IgD-negative memory B cell (primary cell): ENCODE measurements around the gene MAGI2. TPM values are rescaled to one million over a fixed set of nuclear protein-coding genes. Genes with fewer than 3 reads are reported as not detected.

Experiments
- H3K27ac Mint-ChIP-seq, 3 donors: one replicate each; pipeline ENCODE4 v1.8.0; 2020 to 2022; ENCODE audit warnings: mild to moderate bottlenecking in 3 of 3, mixed read lengths in 3 of 3, moderate library complexity in 1 of 3
- H3K27me3 Mint-ChIP-seq: one replicate; pipeline ENCODE4 v1.8.0; 2021; ENCODE audit warnings: mixed read lengths
- H3K36me3 Mint-ChIP-seq: one replicate; pipeline ENCODE4 v1.8.0; 2020; ENCODE audit warnings: mild to moderate bottlenecking, mixed read lengths
- H3K4me1 Mint-ChIP-seq, 3 donors: one replicate each; pipeline ENCODE4 v1.8.0; 2020 to 2022; ENCODE audit warnings: mixed read lengths in 3 of 3, mild to moderate bottlenecking in 1 of 3
- H3K4me3 Mint-ChIP-seq, 4 donors: one replicate each; pipeline ENCODE4 v1.8.0; 2020 to 2022; ENCODE audit warnings: mild to moderate bottlenecking in 4 of 4, mixed read lengths in 4 of 4, moderate library complexity in 3 of 4
- H3K9me3 Mint-ChIP-seq, 3 donors: one replicate each; pipeline ENCODE4 v1.8.0; 2020 to 2021; ENCODE audit warnings: mixed read lengths in 3 of 3, mild to moderate bottlenecking in 1 of 3
- polyA plus RNA-seq: library from polyadenylated mRNA; unstranded; fragments of 300-500 nt; fragmentation: Illumina TruSeq; gene quantifications from one replicate; pipeline ENCODE4 v1.2.3, GENCODE V29; 2021

The MAGI2 gene
- polyA plus RNA-seq, 1 donor from 2014 or later: not detected

DNA sequence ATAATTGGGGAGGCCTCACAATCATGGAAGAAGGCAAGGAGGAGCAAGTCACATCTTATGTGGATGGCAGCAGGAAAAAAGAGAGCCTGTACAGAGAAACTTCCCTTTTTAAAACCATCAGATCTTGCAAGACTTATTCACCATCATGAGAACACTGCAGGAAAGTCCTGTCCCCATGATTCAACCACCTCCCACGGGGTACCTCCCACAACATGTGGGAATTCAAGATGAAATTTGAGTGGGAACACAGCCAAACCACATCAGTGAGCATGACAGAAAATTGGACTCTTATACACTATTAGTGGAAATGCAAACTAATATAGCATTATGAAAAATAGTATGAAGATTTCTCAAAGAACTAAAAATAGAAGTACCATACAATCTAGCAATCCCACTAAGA is 271.2 kb downstream of the MAGI2 start:
- no peak overlapping the region for H3K4me3 Mint-ChIP-seq
- H3K27me3 Mint-ChIP-seq: no peaks in the 10 kb centered on the region
- H3K9me3 Mint-ChIP-seq: peaks cover 0 to 11% (median 0%) of the 10 kb centered on the region in 3 donors
- peak overlapping the region in 1 of 3 donors; percentile 36 for H3K27ac Mint-ChIP-seq
- no peaks in the 10 kb centered on the region for H3K36me3 Mint-ChIP-seq
- H3K4me1 Mint-ChIP-seq: no peaks in the 10 kb centered on the region

DNA sequence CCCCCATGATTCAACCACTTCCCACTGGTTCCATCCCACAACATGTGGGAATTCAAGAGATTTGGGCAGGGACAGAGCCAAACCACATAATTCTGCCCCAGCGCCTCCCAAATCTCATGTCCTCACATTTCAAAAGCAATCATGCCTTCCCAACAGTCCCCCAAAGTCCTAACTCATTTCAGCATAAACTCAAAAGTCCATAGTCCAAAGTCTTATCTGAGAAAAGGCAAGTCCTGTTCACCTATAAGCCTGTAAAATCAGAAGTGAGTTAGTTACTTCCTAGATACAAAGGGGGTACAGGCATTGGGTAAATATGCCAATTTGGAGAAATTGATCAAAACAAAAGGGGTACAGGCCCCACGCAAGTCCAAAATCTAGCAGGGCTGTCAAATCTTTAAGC is 272.9 kb downstream of the MAGI2 start:
- H3K27me3 Mint-ChIP-seq: no peaks in the 10 kb centered on the region
- H3K9me3 Mint-ChIP-seq: peaks cover 0 to 11% (median 0%) of the 10 kb centered on the region in 3 donors
- H3K4me3 Mint-ChIP-seq: no peak overlapping the region
- H3K36me3 Mint-ChIP-seq: no peaks in the 10 kb centered on the region
- H3K4me1 Mint-ChIP-seq: no peaks in the 10 kb centered on the region
- H3K27ac Mint-ChIP-seq: no peak overlapping the region

DNA sequence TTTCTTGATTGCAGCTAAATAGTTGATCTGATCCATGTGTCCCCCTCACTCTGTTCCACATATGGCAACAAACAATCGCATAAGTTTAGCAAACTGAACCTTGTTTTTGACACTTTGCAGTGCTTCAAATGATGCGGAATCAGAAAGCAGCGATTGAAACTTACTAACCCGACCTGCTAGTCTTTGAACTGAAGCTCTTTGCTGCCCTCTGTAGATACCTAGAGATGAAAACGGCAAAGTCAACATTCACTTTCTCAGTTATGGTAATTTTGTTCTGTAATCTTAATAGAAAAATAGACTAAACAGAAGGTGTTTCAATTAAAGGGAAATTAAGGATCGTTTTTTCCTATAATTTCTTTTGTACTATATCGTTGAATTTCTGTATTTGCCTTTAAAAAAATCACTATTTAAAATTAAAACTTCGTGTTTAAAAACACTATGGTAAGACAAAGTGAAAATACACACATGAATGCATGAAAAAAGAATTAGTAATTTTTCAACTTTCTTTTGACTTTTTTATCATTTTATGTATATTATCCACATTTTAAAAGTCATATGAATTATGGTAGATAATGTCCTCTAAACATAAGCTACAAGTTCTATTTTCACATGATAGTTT is 276.5 kb downstream of the MAGI2 start:
- H3K27me3 Mint-ChIP-seq: no peaks in the 10 kb centered on the region
- H3K27ac Mint-ChIP-seq: no peak overlapping the region
- no peaks in the 10 kb centered on the region for H3K36me3 Mint-ChIP-seq
- H3K4me1 Mint-ChIP-seq: no peaks in the 10 kb centered on the region
- no peak overlapping the region for H3K4me3 Mint-ChIP-seq
- peaks cover 0 to 6% (median 0%) of the 10 kb centered on the region in 3 donors for H3K9me3 Mint-ChIP-seq

DNA sequence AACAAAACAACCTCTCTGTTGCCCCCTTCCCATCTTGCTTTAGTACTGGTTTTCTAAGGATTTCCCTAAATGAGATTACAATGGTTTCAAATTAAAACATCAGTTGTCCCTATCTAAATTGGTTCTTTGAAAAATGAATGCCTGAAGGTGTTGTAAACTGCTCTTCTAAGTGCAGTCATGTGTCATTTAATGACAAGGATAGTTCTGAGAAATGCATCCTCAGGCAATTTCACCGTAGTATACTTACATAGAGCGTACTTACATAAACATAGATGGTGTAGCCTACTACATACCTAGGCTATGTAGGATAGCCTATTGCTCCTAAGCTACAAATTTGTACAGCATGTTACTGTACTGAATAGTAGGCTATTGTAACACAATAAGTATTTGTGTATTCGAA is 278.1 kb downstream of the MAGI2 start:
- Mint-ChIP-seq H3K27ac (no peak overlapping the region), H3K9me3 (peaks cover 0 to 2% (median 0%) of the 10 kb centered on the region in 3 donors), H3K36me3 (no peaks in the 10 kb centered on the region), H3K4me3 (no peak overlapping the region), H3K4me1 (no peaks in the 10 kb centered on the region), H3K27me3 (no peaks in the 10 kb centered on the region)

DNA sequence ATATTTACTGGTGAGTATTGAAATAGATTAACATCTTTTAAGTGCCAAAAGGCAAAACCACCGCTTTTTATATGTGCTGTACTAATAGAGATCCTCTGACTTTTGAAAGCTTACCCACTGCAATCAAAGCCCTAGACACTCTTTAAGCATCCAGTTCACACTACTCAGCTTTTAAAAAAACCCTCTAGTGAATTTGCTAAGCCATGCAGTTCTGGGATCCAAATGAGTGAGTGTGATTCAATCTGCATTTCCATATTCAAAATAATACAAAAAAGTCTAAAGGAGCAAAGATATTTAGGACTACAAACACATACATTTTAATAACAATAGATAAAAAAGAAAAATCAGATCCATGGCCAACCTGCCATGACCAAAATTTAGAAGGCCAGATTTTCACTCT is 288.2 kb downstream of the MAGI2 start:
- Mint-ChIP-seq H3K27ac (no peak overlapping the region), H3K9me3 (peaks cover 0 to 5% (median 2%) of the 10 kb centered on the region in 3 donors), H3K27me3 (no peaks in the 10 kb centered on the region), H3K4me3 (no peak overlapping the region), H3K4me1 (no peaks in the 10 kb centered on the region), H3K36me3 (no peaks in the 10 kb centered on the region)

DNA sequence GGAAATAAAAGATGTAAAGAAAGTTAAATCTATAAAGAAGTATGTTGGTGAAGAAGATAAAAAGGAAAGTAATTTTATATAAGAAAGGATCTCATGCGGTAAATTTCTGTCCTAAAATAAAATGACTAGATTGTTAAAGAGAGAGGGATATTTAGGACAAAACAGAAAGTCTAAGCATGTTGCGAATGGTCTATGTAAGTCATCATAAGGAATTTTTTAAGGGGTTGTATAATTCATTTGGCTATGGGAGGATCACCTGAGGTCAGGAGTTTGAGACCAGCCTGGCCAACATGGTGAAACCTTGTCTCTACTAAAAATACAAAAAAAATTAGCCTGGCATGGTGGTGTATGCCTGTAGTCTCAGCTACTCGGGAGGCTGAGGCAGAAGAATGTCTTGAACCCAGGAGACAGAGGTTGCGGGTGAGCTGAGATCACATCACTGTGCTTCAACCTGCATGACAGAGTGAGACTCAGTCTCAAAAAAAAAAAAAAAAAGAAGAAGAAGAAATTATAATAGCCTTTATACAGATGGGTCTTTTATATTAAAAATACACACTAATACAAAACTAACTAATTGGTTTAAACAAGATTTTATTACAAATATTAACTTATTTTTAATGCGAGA is 294.3 kb downstream of the MAGI2 start:
- no peaks in the 10 kb centered on the region for H3K27me3 Mint-ChIP-seq
- H3K9me3 Mint-ChIP-seq: peaks cover 0 to 2% (median 0%) of the 10 kb centered on the region in 3 donors
- no peaks in the 10 kb centered on the region for H3K4me1 Mint-ChIP-seq
- no peak overlapping the region for H3K27ac Mint-ChIP-seq
- no peak overlapping the region for H3K4me3 Mint-ChIP-seq
- no peaks in the 10 kb centered on the region for H3K36me3 Mint-ChIP-seq

DNA sequence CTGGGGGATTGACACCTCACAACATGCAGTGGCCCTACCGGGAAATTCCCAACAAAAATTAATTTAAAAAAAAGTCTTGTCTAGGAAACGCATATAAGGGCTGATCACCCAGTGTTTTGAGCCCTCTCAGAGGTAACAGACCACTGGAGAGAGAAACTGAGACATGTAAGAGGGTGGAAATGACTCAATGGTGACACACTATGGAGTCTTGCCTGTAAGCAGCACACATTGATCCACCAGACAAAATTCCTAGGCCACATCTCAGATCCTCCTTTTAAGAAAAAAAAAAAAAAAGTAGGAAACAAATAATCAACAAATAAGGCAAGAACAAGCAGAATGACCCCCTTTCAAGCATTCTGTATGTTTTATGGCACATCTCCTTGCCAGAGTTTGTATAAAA is 296.2 kb downstream of the MAGI2 start:
- Mint-ChIP-seq H3K27ac (no peak overlapping the region), H3K27me3 (no peaks in the 10 kb centered on the region), H3K4me3 (no peak overlapping the region), H3K36me3 (no peaks in the 10 kb centered on the region), H3K4me1 (no peaks in the 10 kb centered on the region), H3K9me3 (peaks cover 0 to 2% (median 2%) of the 10 kb centered on the region in 3 donors)

DNA sequence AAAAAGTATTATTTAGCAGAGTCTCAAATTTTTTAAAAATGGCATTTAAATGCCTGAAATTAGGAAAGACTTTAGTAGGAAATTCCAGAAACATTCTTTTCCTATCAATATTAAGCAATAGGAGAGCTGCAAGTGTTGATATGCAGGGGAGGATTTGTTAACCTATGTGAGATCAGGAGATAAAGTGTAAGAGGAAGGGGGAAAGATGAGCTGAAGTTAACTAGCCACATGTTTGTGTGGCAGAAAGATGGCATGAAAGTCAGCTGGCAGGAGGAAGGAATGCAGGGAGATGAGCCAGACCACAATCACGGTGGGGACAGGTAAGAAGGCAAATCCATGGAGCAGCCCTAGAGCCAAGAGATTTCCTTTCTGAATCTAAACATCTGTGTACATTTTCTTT is 303.6 kb downstream of the MAGI2 start:
- no peaks in the 10 kb centered on the region for H3K27me3 Mint-ChIP-seq

DNA sequence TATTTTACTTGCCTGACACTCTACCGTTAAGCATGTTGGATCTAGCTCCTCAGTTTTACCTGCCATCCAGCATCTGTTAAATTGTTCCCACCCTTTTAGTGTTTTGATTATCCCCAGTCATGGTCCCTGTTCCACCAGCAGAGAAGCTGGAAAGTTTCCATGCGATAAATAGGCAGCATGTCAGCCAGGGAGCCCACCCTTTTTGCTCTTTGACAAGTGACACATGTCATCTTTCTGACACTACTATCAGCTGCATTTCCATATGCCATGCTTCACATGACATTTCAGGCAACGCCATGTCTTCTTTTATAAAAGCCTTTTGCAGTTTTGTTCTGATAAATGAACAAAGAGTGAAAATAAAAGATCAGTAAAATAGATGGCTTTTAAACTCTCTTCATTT is 310.8 kb downstream of the MAGI2 start:
- Mint-ChIP-seq H3K9me3 (peaks cover 0 to 5% (median 3%) of the 10 kb centered on the region in 3 donors), H3K4me3 (no peak overlapping the region), H3K36me3 (no peaks in the 10 kb centered on the region), H3K4me1 (peaks cover 0 to 3% (median 0%) of the 10 kb centered on the region in 3 donors), H3K27ac (no peak overlapping the region), H3K27me3 (no peaks in the 10 kb centered on the region)

More for the DNA sequence above, 303.6 kb downstream of the MAGI2 start:
- no peaks in the 10 kb centered on the region for H3K36me3 Mint-ChIP-seq
- H3K4me3 Mint-ChIP-seq: no peak overlapping the region
- peaks cover 0 to 1% (median 0%) of the 10 kb centered on the region in 3 donors for H3K4me1 Mint-ChIP-seq
- peaks cover 0 to 4% (median under 1%) of the 10 kb centered on the region in 3 donors for H3K9me3 Mint-ChIP-seq
- H3K27ac Mint-ChIP-seq: no peak overlapping the region

DNA sequence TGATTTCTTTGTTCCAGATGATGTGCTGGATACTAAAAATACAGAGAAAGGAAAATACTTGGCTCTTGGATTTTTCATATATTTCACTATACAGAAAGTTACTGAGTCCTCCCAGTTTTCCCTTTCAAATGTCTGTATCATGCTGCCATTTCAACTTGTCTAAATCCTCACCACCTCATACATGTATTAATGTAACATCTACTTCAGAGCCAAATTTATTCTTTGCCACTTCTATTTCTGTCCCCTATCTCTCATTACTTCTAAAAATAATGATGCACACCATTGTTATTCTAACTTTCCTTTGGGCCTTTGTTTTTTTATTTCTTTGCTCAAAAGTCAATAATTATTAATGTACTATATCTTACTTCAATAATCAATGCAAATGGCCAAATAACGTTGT is 312.2 kb downstream of the MAGI2 start:
- Mint-ChIP-seq H3K4me3 (no peak overlapping the region), H3K27me3 (no peaks in the 10 kb centered on the region), H3K9me3 (peaks cover 0 to 5% (median 3%) of the 10 kb centered on the region in 3 donors), H3K36me3 (no peaks in the 10 kb centered on the region), H3K27ac (no peak overlapping the region), H3K4me1 (peaks cover 0 to 2% (median 0%) of the 10 kb centered on the region in 3 donors)

DNA sequence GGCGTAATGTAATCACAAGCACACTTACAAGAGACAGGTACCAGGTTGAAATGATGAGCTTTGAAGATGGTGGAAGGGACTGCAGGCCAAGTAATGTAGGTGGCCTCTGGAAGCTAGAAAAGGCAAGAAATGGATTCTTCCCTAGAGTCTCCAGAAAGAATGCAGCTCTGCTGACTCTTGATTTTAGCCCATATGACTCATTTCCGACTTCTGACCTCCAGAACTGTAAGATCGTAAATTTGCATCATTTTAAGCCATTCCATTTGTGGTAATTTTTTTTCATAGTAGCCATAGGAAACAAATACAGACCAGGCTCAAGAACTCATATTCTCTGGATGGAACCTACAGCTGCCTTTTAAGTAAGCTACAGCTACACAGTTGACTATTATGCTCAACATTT is 315.5 kb downstream of the MAGI2 start:
- H3K4me3 Mint-ChIP-seq: no peak overlapping the region
- H3K36me3 Mint-ChIP-seq: no peaks in the 10 kb centered on the region
- no peaks in the 10 kb centered on the region for H3K27me3 Mint-ChIP-seq
- peaks cover 0 to 5% (median 2%) of the 10 kb centered on the region in 3 donors for H3K9me3 Mint-ChIP-seq
- H3K27ac Mint-ChIP-seq: no peak overlapping the region
- no peaks in the 10 kb centered on the region for H3K4me1 Mint-ChIP-seq

DNA sequence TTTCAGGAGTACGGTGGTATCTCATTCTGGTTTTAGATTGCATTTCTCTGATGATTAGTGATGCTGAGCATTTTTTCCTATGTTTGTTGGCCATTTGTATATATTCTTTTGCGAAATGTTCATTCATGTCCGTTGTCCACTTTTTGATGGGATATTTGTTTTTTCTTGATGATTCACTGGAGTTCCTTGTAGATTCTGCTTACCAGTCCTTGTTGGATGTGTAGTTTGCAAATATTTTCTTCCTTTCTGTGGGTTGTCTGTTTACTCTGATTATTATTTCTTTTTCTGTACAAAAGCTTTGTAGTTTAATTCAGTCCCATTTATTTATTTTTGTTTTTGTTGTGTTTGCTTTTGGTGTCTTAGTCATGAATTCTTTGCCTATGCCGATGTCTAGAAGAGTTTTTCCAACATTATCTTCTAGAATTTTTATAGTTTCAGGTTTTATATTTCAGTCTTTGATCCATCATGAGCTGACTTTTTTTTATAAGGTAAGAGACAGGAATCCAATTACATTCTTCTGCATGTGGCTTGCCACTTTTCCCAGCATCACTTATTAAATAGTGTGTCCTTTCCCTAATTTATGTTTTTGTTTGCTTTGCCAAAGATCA is 320.5 kb downstream of the MAGI2 start:
- Mint-ChIP-seq H3K4me1 (no peaks in the 10 kb centered on the region), H3K36me3 (no peaks in the 10 kb centered on the region), H3K4me3 (no peak overlapping the region), H3K27me3 (no peaks in the 10 kb centered on the region), H3K9me3 (peaks cover 0 to 4% (median 0%) of the 10 kb centered on the region in 3 donors), H3K27ac (no peak overlapping the region)

DNA sequence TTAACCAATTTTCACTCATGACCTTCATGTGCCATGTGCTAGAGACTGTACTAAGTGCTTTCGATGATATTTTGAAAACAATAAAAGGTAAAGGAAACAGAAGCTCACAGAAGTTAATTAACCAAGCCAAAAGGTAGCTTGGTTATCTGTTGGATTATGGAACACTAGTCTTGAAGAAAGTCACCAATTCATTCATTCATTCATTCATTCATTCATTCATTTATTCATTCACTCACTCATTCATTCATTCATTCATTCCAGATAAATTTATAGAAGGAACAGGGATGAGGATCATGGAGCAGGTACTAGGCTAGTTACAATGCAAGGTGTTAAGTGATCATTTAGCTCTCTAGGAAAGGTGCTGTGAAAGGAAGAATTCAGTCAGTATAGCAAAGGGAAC is 322.8 kb downstream of the MAGI2 start:
- H3K9me3 Mint-ChIP-seq: peaks cover 0 to 4% (median 2%) of the 10 kb centered on the region in 3 donors

DNA sequence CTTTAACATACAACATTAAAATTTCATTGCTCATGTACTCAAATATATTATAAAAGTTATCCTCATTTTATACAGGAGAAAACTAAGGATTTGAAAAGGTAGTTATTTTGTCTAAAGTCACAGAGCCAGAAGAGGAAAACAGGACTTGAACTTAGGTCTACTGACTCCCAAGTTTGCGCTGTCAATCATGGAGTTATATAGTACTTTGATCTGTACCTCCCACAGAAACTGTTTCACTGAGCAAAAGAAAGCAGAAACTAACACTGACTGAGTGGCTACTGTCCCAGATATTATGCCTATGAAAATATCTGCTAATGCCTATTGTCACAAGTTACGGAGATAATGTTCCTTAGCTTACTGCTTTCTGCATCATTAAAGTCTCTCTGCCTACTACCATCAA is 329.1 kb downstream of the MAGI2 start:
- no peaks in the 10 kb centered on the region for H3K36me3 Mint-ChIP-seq
- H3K27ac Mint-ChIP-seq: no peak overlapping the region
- H3K9me3 Mint-ChIP-seq: peaks cover 2 to 8% (median 3%) of the 10 kb centered on the region in 3 donors
- no peak overlapping the region for H3K4me3 Mint-ChIP-seq
- no peaks in the 10 kb centered on the region for H3K4me1 Mint-ChIP-seq
- no peaks in the 10 kb centered on the region for H3K27me3 Mint-ChIP-seq

More for the DNA sequence above, 322.8 kb downstream of the MAGI2 start:
- no peaks in the 10 kb centered on the region for H3K4me1 Mint-ChIP-seq
- H3K36me3 Mint-ChIP-seq: no peaks in the 10 kb centered on the region
- no peak overlapping the region for H3K27ac Mint-ChIP-seq
- H3K4me3 Mint-ChIP-seq: no peak overlapping the region
- no peaks in the 10 kb centered on the region for H3K27me3 Mint-ChIP-seq

DNA sequence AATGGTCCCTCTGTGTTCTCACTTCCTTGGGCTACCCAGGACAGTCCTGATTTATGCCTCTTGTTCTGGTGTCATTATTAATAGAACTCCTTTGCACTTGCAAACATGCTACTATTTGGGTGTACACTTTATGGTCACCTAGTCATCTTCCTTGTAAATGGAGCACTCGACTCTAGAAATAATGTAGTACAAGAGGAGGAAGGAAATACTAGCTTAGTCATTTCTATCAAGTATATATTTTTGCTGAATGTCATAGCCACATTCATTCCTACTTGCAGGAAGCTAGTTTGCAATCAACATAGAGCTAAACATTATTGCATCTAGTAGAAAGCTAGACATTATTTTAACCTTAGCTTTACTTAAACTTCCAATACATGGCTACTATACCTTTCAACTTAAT is 335.3 kb downstream of the MAGI2 start:
- Mint-ChIP-seq H3K4me1 (no peaks in the 10 kb centered on the region), H3K36me3 (no peaks in the 10 kb centered on the region), H3K9me3 (peaks cover 0 to 5% (median 0%) of the 10 kb centered on the region in 3 donors), H3K27ac (no peak overlapping the region), H3K4me3 (no peak overlapping the region), H3K27me3 (no peaks in the 10 kb centered on the region)
